Measurements from ENCODE around the gene NPHS1.

Gene NPHS1

GRCh38 chr19:35832054-35832453 is 20.2 kb downstream of the NPHS1 start (continued):
- no peak for TF ChIP-seq ZFP37 (tag by site-specific recombination; IDR thresholded peaks at IDR 0.05)
- no peak for TF ChIP-seq ZBTB10 (tag by site-specific recombination; IDR thresholded peaks at IDR 0.05)
- TF ChIP-seq ZNF350 (tag by site-specific recombination; IDR thresholded peaks at IDR 0.05), result no peak
- TF ChIP-seq OVOL3 (tag by site-specific recombination; IDR thresholded peaks at IDR 0.05), result no peak
- TF ChIP-seq ZNF175 (tag by site-specific recombination; IDR thresholded peaks at IDR 0.05), result no peak
- TF ChIP-seq REPIN1 (tag by site-specific recombination; IDR thresholded peaks at IDR 0.05; ENCODE audit: low read depth), result no peak
- TF ChIP-seq PRDM10 (tag by site-specific recombination; IDR thresholded peaks at IDR 0.05), result no peak
- no peak for TF ChIP-seq ZBTB17 (tag by site-specific recombination; IDR thresholded peaks at IDR 0.05)
- TF ChIP-seq GLI2 (tag by site-specific recombination; IDR thresholded peaks at IDR 0.05; ENCODE audit: borderline replicate concordance, low read depth), result no peak
- no peak for TF ChIP-seq ZNF473 (tag by site-specific recombination; IDR thresholded peaks at IDR 0.05)

GRCh38 chr19:35830986-35831385 is 21.3 kb downstream of the NPHS1 start:
- Histone ChIP-seq H3K36me3 (ENCODE audit: control insufficient read depth in 2 of 2, insufficient read depth in 1 of 2, low read length in 2 of 2) (no peaks in the 10 kb centered on the region; a peak in 1 of 3 replicates), H3K4me3 (ENCODE audit: low read depth, low read length) (no peak overlapping the region), H3K4me1 (ENCODE audit: control insufficient read depth, insufficient read depth, low read length) (no peaks in the 10 kb centered on the region; the same call in 1 of the 2 replicates), H3K9me3 (ENCODE audit: control insufficient read depth, insufficient read depth, low read depth, low read length) (peaks cover 2% of the 10 kb centered on the region; the same call in 1 of the 2 replicates), H3K27ac (ENCODE audit: extremely low read depth, low read depth, low read length) (no peak overlapping the region)
- POLR2A ChIA-PET, result no interaction called here
- TF ChIP-seq PRDM4 (tag by site-specific recombination; IDR thresholded peaks at IDR 0.05) (no peak), ZNF629 (tag by site-specific recombination; IDR thresholded peaks at IDR 0.05) (no peak), ZNF121 (tag by site-specific recombination; IDR thresholded peaks at IDR 0.05) (no peak), PRDM6 (tag by site-specific recombination; IDR thresholded peaks at IDR 0.05) (no peak), ZNF148 (tag by site-specific recombination; IDR thresholded peaks at IDR 0.05; ENCODE audit: borderline replicate concordance) (no peak), ZNF777 (tag by site-specific recombination; IDR thresholded peaks at IDR 0.05; ENCODE audit: borderline replicate concordance) (no peak), ZNF571 (tag by site-specific recombination; IDR thresholded peaks at IDR 0.05) (no peak), ZNF776 (tag by site-specific recombination; IDR thresholded peaks at IDR 0.05; ENCODE audit: borderline replicate concordance) (no peak), MEIS1 (CRISPR knock-in tag; IDR thresholded peaks at IDR 0.05; ENCODE audit: borderline replicate concordance) (no peak)
- CTCF ChIA-PET, result interaction anchor here (0.8 kb wide), 1 partner anchor 138 kb away, joined by 3 read pairs; no protein-coding TSS in a partner anchor

Data from HEK293 (cell line).